ENCODE results near the gene PANX1. TPM values are rescaled to one million over a fixed set of nuclear protein-coding genes. Genes with fewer than 3 reads are reported as not detected.

The PANX1 gene
- total and polyA plus RNA-seq, 10 of the 15 experiments (the other 5 are each of a cell fraction or from before 2014, with no cell fraction given) = 3.3 to 18.7 (median 14.4) TPM

DNA sequence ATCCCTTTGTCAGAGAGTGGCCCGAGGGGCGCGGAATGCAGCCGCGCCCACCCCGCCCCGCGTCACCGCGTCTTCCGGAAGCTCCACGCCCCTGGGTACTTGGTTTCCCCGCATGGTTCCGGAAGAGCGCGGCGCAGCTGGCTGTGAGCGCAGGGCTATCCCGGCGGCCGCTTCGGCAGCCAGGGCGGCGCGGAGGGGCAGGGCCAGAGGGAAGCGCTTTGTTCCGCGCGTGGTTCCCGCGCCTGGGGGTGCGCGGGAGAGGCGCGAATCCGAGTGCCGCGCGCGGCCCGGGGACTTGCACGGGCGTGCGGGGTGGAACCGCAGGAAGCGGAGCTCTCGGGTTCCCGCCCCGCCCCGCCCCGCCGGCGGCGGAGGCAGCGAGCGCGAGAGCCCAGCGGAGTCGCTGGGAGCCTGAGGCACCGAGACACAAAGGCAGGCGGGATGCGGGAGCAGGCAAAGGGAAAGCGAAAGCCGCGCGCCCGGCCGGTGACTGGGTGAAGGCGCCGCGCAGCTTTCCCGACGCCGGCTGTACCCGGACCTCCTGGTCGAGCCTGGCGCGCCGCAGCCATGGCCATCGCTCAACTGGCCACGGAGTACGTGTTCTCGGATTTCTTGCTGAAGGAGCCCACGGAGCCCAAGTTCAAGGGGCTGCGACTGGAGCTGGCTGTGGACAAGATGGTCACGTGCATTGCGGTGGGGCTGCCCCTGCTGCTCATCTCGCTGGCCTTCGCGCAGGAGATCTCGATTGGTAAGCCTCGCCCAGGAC lies at the start of gene PANX1 (continued):
- TF ChIP-seq RCOR1 (conservative IDR thresholded peaks at IDR 0.05; ENCODE audit: low read depth, low read length) (no peak), NBN (IDR thresholded peaks at IDR 0.05) (peak; percentile 39; the same call in 1 of the 2 replicates), GABPA (IDR thresholded peaks at IDR 0.05; ENCODE audit: low read depth) (peak; percentile 59; the same call in 1 of the 2 replicates), SUPT20H (IDR thresholded peaks at IDR 0.05; ENCODE audit: borderline replicate concordance, control insufficient read depth, low read depth, low read length) (no peak), RAD51 (IDR thresholded peaks at IDR 0.05) (peak; percentile 85), RUNX3 (IDR thresholded peaks at IDR 0.05; ENCODE audit: low read length) (peak; percentile 68), ETV6 (conservative IDR thresholded peaks at IDR 0.05 in 1 of 2, IDR thresholded peaks at IDR 0.05 in 1 of 2; ENCODE audit: borderline replicate concordance in 1 of 2, low read depth in 1 of 2) (peak in 1 of 2 experiments; percentile 70; a peak in 1 of 4 replicates), FOS (IDR thresholded peaks at IDR 0.05; ENCODE audit: borderline replicate concordance, extremely low read depth, insufficient read length) (no peak), SMARCA5 (IDR thresholded peaks at IDR 0.05) (0 out of 2 replicates have a peak, but pooled peaks have one; percentile 72), NR2F1 (conservative IDR thresholded peaks at IDR 0.05) (no peak), IKZF1 (conservative IDR thresholded peaks at IDR 0.05) (peak; percentile 86), STAT3 (IDR thresholded peaks at IDR 0.05; ENCODE audit: low read depth, low read length) (no peak), YY1 (IDR thresholded peaks at IDR 0.05; ENCODE audit: low read depth, low read length) (peak; percentile 36), POLR2AphosphoS5 (IDR thresholded peaks at IDR 0.05; ENCODE audit: low read length) (peak; percentile 67; the same call in 1 of the 2 replicates), IRF4 (IDR thresholded peaks at IDR 0.05; ENCODE audit: low read depth, low read length) (no peak), GATAD2B (conservative IDR thresholded peaks at IDR 0.05; ENCODE audit: low read depth) (peak; percentile 66; the same call in 1 of the 2 replicates), ZNF217 (IDR thresholded peaks at IDR 0.05) (no peak), EGR1 (IDR thresholded peaks at IDR 0.05; ENCODE audit: borderline replicate concordance in 1 of 2, low read depth in 2 of 2, low read length in 2 of 2) (peak in 1 of 2 experiments; percentile 28; a peak in 1 of 3 replicates), RFX5 (IDR thresholded peaks at IDR 0.05; ENCODE audit: low read depth, low read length) (no peak), BHLHE40 (IDR thresholded peaks at IDR 0.05; ENCODE audit: borderline replicate concordance in 1 of 2, low read depth in 2 of 2, low read length in 1 of 2) (peak; percentile 93 to 98), HCFC1 (IDR thresholded peaks at IDR 0.05; ENCODE audit: low read length) (0 out of 2 replicates have a peak, but pooled peaks have one; percentile 13)
- TF ChIP-seq, protein P1, sequence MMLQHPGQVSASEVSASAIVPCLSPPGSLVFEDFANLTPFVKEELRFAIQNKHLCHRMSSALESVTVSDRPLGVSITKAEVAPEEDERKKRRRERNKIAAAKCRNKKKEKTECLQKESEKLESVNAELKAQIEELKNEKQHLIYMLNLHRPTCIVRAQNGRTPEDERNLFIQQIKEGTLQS (IDR thresholded peaks at IDR 0.05; ENCODE audit: borderline replicate concordance, extremely low read depth, low read depth, low read length) = 0 out of 2 replicates have a peak, but pooled peaks have one; percentile 20
- TF ChIP-seq, protein P2, sequence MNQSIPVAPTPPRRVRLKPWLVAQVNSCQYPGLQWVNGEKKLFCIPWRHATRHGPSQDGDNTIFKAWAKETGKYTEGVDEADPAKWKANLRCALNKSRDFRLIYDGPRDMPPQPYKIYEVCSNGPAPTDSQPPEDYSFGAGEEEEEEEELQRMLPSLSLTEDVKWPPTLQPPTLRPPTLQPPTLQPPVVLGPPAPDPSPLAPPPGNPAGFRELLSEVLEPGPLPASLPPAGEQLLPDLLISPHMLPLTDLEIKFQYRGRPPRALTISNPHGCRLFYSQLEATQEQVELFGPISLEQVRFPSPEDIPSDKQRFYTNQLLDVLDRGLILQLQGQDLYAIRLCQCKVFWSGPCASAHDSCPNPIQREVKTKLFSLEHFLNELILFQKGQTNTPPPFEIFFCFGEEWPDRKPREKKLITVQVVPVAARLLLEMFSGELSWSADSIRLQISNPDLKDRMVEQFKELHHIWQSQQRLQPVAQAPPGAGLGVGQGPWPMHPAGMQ (IDR thresholded peaks at IDR 0.05; ENCODE audit: borderline replicate concordance) = no peak
- TF ChIP-seq, protein P3, sequence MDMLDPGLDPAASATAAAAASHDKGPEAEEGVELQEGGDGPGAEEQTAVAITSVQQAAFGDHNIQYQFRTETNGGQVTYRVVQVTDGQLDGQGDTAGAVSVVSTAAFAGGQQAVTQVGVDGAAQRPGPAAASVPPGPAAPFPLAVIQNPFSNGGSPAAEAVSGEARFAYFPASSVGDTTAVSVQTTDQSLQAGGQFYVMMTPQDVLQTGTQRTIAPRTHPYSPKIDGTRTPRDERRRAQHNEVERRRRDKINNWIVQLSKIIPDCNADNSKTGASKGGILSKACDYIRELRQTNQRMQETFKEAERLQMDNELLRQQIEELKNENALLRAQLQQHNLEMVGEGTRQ (IDR thresholded peaks at IDR 0.05; ENCODE audit: borderline replicate concordance, low read depth, low read length) = peak; percentile 12; the same call in 1 of the 2 replicates
- TF ChIP-seq, protein P4, sequence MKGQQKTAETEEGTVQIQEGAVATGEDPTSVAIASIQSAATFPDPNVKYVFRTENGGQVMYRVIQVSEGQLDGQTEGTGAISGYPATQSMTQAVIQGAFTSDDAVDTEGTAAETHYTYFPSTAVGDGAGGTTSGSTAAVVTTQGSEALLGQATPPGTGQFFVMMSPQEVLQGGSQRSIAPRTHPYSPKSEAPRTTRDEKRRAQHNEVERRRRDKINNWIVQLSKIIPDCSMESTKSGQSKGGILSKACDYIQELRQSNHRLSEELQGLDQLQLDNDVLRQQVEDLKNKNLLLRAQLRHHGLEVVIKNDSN (IDR thresholded peaks at IDR 0.05; ENCODE audit: borderline replicate concordance, extremely low read length, insufficient read depth, low read depth, low read length) = peak; percentile 80
- TF ChIP-seq, protein P5, sequence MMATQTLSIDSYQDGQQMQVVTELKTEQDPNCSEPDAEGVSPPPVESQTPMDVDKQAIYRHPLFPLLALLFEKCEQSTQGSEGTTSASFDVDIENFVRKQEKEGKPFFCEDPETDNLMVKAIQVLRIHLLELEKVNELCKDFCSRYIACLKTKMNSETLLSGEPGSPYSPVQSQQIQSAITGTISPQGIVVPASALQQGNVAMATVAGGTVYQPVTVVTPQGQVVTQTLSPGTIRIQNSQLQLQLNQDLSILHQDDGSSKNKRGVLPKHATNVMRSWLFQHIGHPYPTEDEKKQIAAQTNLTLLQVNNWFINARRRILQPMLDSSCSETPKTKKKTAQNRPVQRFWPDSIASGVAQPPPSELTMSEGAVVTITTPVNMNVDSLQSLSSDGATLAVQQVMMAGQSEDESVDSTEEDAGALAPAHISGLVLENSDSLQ (IDR thresholded peaks at IDR 0.05) = no peak
